GM12878 (cell line): ENCODE results near the gene DFFA. TPM values are rescaled to one million over a fixed set of nuclear protein-coding genes. Genes with fewer than 3 reads are reported as not detected.

ENCODE experiments used
- ASH2L ChIP-seq: fragments of 300-600, 200-600 bp; sonication (generic); IDR thresholded peaks from 2 replicates; pipeline ENCODE4 v1.6.1; 2017; ENCODE audit warnings: low read depth, mild to moderate bottlenecking, borderline replicate concordance
- ATF7 ChIP-seq: fragments of 450-650 bp; IDR thresholded peaks from 2 replicates; pipeline ENCODE4 v1.6.1; 2016; ENCODE audit warnings: low read depth, mild to moderate bottlenecking
- BCL11A ChIP-seq: IDR thresholded peaks from 2 replicates; pipeline ENCODE4 v1.6.1; 2011; ENCODE audit warnings: low read depth, low read length
- BCL3 ChIP-seq: IDR thresholded peaks from 2 replicates; pipeline ENCODE4 v1.6.1; 2011; ENCODE audit warnings: borderline replicate concordance, low read depth, mild to moderate bottlenecking, moderate library complexity, low read length; ENCODE audit not compliant: insufficient read depth, poor library complexity, severe bottlenecking
- BRCA1 ChIP-seq: IDR thresholded peaks from 2 replicates; pipeline ENCODE4 v1.6.1; 2011; ENCODE audit warnings: low read depth, low read length, improper control_type of control experiment
- CHD2 ChIP-seq: IDR thresholded peaks from 2 replicates; pipeline ENCODE4 v1.6.1; 2011; ENCODE audit warnings: low read depth, low read length, improper control_type of control experiment, borderline replicate concordance
- CHD4 ChIP-seq: fragments of 200-600 bp; sonication (generic); IDR thresholded peaks from 2 replicates; pipeline ENCODE4 v1.6.1; 2016; ENCODE audit warnings: mild to moderate bottlenecking
- DPF2 ChIP-seq: fragments of 450-650 bp; IDR thresholded peaks from 2 replicates; pipeline ENCODE4 v1.6.1; 2017; ENCODE audit warnings: mild to moderate bottlenecking
- ESRRA ChIP-seq: IDR thresholded peaks from 2 replicates; pipeline ENCODE4 v1.6.1; 2012; ENCODE audit warnings: mild to moderate bottlenecking, low read length, improper control_type of control experiment
- HCFC1 ChIP-seq: fragments of 150-350 bp; IDR thresholded peaks from 2 replicates; pipeline ENCODE4 v1.6.1; 2014; ENCODE audit warnings: low read length
- IRF3 ChIP-seq: fragments of 450-650 bp; IDR thresholded peaks from 2 replicates; pipeline ENCODE4 v1.6.1; 2014; ENCODE audit warnings: mild to moderate bottlenecking
- IRF4 ChIP-seq: IDR thresholded peaks from 2 replicates; pipeline ENCODE4 v1.6.1; 2011; ENCODE audit warnings: low read depth, low read length
- JUNB ChIP-seq: IDR thresholded peaks from 2 replicates; pipeline ENCODE4 v1.6.1; 2016; ENCODE audit warnings: antibody characterized with exemption, mild to moderate bottlenecking
- JUND ChIP-seq: IDR thresholded peaks from 2 replicates; pipeline ENCODE4 v1.6.1; 2012; ENCODE audit warnings: low read depth, mild to moderate bottlenecking, low read length, improper control_type of control experiment, moderate library complexity
- MAX ChIP-seq: IDR thresholded peaks from 2 replicates; pipeline ENCODE4 v1.6.1; 2012; ENCODE audit warnings: low read depth, low read length, improper control_type of control experiment
- MTA2 ChIP-seq: fragments of 450-650 bp; IDR thresholded peaks from 2 replicates; pipeline ENCODE4 v1.6.1; 2016; ENCODE audit warnings: low read depth, mild to moderate bottlenecking, moderate library complexity
- MTA3 ChIP-seq: IDR thresholded peaks from 2 replicates; pipeline ENCODE4 v1.6.1; 2012; ENCODE audit warnings: low read length, inconsistent platforms, borderline replicate concordance
- NR2C1 ChIP-seq: fragments of 450-650 bp; IDR thresholded peaks from 2 replicates; pipeline ENCODE4 v1.6.1; 2017; ENCODE audit warnings: antibody characterized with exemption, mild to moderate bottlenecking, moderate library complexity
- NRF1 ChIP-seq: conservative IDR thresholded peaks from 2 replicates; pipeline ENCODE4 v1.6.1; 2011; ENCODE audit warnings: mild to moderate bottlenecking, low read depth, low read length, improper control_type of control experiment
- POU2F2 ChIP-seq: IDR thresholded peaks from 3 replicates; pipeline ENCODE4 v1.6.1; 2011; ENCODE audit warnings: low read depth, mild to moderate bottlenecking, low read length, borderline replicate concordance
- SMAD5 ChIP-seq: IDR thresholded peaks from 2 replicates; pipeline ENCODE4 v1.6.1; 2016; ENCODE audit warnings: antibody characterized with exemption, low read depth
- SUZ12 ChIP-seq: fragments of 200-600 bp; sonication (generic); IDR thresholded peaks from one replicate; pipeline ENCODE4 v1.6.1; 2018; ENCODE audit warnings: antibody characterized with exemption, mild to moderate bottlenecking; ENCODE audit not compliant: unreplicated experiment
- TAF1 ChIP-seq: IDR thresholded peaks from 2 replicates; pipeline ENCODE4 v1.6.1; 2011; ENCODE audit warnings: mild to moderate bottlenecking, low read depth, low read length, borderline replicate concordance
- TARDBP ChIP-seq: IDR thresholded peaks from 2 replicates; pipeline ENCODE4 v1.6.1; 2016; ENCODE audit warnings: borderline replicate concordance
- TCF12 ChIP-seq: IDR thresholded peaks from 2 replicates; pipeline ENCODE4 v1.6.1; 2011; ENCODE audit warnings: low read depth, mild to moderate bottlenecking, low read length
- TCF3 ChIP-seq: IDR thresholded peaks from 2 replicates; pipeline ENCODE4 v1.6.1; 2012; ENCODE audit warnings: low read depth, mild to moderate bottlenecking, low read length, borderline replicate concordance; ENCODE audit not compliant: insufficient read depth
- YBX1 ChIP-seq: fragments of 450-650 bp; IDR thresholded peaks from 2 replicates; pipeline ENCODE4 v1.6.1; 2016; ENCODE audit warnings: antibody characterized with exemption
- ZBTB11 ChIP-seq: fragments of 450-650 bp; formaldehyde crosslinking; IDR thresholded peaks from 2 replicates; pipeline ENCODE4 v1.5.0; 2022; ENCODE audit warnings: mild to moderate bottlenecking, missing genetic modification characterization
- ZNF217 ChIP-seq: fragments of 450-650 bp; IDR thresholded peaks from 2 replicates; pipeline ENCODE4 v1.6.1; 2017; ENCODE audit warnings: antibody characterized with exemption, mild to moderate bottlenecking
- ZNF274 ChIP-seq: IDR thresholded peaks from one replicate; pipeline ENCODE4 v1.8.0; 2011; ENCODE audit not compliant: insufficient read length, insufficient read depth
- polyA plus RNA-seq, 11 experiments: library from polyadenylated mRNA; depleted of rRNA in 4 of 11; unstranded in 6 of 11; stranded (reverse) in 5 of 11; fragments of >200 nt; fragmentation: Nextera tagmentation in 4 of 11; fragmentation: Illumina TruSeq in 1 of 11; extraction: Ambion mirVana in 4 of 11; extraction: Trizol in 1 of 11; gene quantifications; 1 replicate in 1 of 11; 2 replicates in 10 of 11; pipeline versions ENCODE4 v1.2.1 to v1.2.3, GENCODE V29; 2011 to 2016; ENCODE audit warnings: inconsistent platforms in 2 of 11, missing spikeins in 2 of 11, low read depth in 1 of 11
- total RNA-seq, 4 experiments: library from RNA; depleted of rRNA in 3 of 4; stranded (reverse); fragments of >200 nt in 3 of 4; fragmentation: Illumina TruSeq in 1 of 4; extraction: Trizol in 1 of 4; gene quantifications; 2 replicates each; pipeline versions ENCODE4 v1.2.1 to v1.2.3, GENCODE V29; 2013 to 2021

DFFA gene
- total and polyA plus RNA-seq, 10 of the 15 experiments (the other 5 are each of a cell fraction or from before 2014, with no cell fraction given): 37.4 to 83.8 (median 52.4) TPM

- TF ChIP-seq ASH2L (no peak), ATF7 (no peak), TAF1 (no peak), MTA3 (no peak), JUND (no peak), ESRRA (no peak), JUNB (peak; percentile 36; the same call in 1 of the 2 replicates), DPF2 (0 out of 2 replicates have a peak, but pooled peaks have one; percentile 44), NRF1 (no peak), IRF4 (peak; percentile 77; the same call in 1 of the 2 replicates), CHD2 (no peak), HCFC1 (no peak), SUZ12 (no peak), MAX (no peak), BRCA1 (no peak), IRF3 (no peak), ZNF217 (no peak), YBX1 (no peak), ZNF274 (no peak), TCF3 (no peak), SMAD5 (no peak), TARDBP (no peak), MTA2 (peak; percentile 30; the same call in 1 of the 2 replicates), BCL3 (peak; percentile 65), BCL11A (peak; percentile 82), CHD4 (no peak), NR2C1 (no peak), ZBTB11 (CRISPR knock-in tag) (no peak), TCF12 (peak; percentile 75), POU2F2 (peak; percentile 37; the same call in 1 of the 3 replicates)
Observed at GRCh38 chr1:10513199-10513598, 40.9 kb upstream of the DFFA start (continued).
